Activated T-cell treated with anti-CD3 and anti-CD28 coated beads, Interleukin-2, amount 50 U/mL, for 48 hours (primary cell): ENCODE data around the gene KRT85.

Source experiments
- DNase-seq, 2 experiments: peaks; one replicate each; pipeline ENCODE4 v3.0.0-alpha.2; 2020

Gene KRT85

DNA sequence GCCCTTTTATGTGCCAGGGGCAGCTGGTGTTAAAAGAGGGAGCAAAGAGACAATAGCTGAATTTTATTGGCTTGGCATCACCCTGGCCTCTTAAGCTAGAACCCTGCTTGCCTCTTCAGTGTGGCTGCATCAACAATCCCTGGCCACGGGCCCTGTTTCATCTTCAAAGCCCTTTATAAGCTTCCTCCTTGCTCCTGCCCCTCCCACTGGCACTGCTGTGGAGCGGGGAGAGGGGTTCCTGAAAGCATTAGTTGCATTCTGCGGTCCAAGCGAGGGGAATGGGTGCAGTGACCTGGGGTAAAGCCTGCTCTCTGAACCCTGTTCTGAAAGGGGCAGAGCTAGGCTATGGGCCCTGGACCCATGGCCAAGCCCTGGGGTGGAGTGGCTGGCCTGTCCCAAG is 45.9 kb downstream of the KRT85 start:
- DNase-seq = no peak

DNA sequence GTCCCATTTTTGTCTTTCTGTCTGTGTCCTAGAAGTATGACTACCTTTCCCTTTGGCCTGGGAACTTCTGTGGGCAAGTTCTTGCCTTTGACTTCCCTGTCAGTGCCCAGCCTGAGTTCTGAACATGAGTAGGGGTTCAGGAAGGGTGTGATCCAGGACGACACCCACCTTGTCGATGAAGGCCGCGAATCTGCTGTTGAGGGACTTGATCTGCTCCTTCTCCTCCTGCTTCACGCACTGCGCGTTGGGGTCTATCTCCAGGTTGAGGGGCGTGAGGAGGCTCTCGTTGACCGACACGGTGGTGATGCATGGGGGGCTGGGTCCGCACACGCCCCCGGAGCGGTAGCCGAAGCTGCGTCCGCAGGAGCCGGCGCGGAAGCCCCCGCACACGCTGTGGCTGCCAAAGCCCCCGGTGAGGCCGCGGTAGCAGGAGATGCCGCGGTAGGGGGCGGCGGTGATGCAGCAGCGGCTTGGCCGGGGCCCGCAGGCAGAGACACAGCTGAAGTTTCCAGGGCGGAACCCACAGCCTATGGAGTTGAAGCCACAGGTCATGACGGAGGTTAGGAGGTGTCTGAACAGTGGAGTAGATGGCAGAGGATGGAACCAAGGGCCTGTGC is 46.4 kb downstream of the KRT85 start, which contains the start of gene KRT83:
Gene KRT83, minus strand, starts transcription at position 615 of the 617 bp plus-strand sequence. Its CDS starts 63 bp downstream, at position 552.
- no peak for DNase-seq

- no peak for DNase-seq
Observed at GRCh38 chr12:52319097-52319496, 48.2 kb downstream of the KRT85 start.

DNA sequence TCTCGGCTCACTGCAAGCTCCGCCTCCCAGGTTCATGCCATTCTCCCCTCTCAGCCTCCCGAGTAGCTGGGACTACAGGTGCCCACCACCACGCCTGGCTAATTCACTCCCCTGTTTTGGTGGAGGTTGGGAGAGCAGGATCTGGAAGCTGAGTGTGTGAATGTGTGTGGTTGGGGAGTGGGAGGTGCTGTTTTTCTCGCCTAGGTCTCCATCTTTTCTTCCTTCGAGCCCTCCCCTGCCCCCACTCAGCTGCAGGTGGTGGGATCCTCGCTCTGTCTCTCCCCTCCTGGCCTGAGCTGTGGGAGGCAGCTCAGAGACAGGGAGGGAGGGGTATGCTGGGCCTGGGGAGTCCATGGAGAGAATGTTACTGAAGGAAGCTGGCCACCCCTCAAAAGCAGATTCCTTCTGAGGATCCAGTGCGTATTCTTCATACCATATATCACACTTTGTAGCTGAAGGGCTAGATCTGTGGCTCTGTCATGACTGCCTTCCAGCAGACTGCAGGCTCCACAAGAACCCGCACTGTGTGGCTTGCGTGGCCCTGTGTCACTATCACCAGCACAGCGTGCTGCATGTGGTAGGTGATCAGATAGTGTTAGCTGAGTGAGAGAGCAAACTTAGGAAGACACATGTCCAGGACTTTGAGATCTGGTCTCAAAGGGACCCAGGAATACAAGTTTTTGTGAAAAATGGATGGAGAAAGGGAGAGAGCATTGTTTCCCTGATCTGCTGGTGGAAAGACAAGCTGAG is 48.9 kb downstream of the KRT85 start:
- no peak for DNase-seq

DNA sequence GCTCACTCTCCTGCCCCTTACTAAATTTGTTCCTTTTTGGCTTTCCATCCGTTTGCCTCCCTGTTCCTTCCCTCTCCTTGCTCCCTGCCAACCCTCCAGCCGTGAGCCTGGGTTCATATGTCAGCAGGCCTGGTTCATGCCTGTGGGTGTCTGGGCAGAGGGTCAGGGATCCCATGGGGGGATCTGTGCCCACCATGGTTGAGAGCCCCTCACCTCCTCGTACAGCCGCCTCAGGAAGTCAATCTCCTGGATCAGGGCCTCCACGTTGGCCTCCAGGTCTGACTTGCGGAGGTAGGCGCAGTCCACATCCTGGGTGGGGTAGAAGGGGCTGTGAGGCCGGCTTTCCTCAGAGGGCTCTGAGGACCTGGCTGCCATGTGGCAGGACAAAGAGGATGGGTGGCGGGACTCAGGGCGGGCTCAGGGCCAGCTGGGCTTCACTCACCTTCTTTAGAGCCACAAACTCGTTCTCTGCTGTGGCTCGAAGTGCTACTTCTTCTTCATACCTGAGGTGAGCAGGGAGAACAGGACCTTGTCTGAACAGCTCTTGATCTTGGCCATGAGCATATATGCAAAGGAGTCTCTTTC is 49.7 kb downstream of the KRT85 start:
- DNase-seq = peak in 1 of 2 experiments; percentile 3

- peak in 1 of 2 experiments; percentile 10 for DNase-seq
Observed at GRCh38 chr12:52316701-52317100, 50.6 kb downstream of the KRT85 start.

DNA sequence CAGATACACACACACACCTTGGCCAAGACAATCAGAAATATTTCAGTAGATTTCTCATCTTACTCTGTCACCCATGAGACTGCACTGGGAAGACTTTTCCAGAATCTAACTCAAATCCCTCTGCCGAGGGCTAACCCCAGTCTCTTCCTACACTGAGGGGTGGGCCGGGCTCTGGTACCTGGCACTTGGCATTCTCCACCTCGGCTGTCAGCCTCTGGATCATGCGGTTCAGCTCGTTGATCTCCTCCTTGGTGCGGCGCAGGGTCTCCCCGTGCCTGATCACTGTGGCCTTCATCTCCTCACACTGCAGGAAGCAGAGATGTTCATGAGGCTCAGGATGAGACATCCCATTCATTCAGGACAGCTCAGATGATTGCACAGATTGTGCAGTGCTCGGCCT is 51.0 kb downstream of the KRT85 start:
- DNase-seq = peak in 1 of 2 experiments; percentile 13

- peak; percentile 56 to 63 for DNase-seq
Observed at GRCh38 chr12:52315721-52316120, 51.6 kb downstream of the KRT85 start.

DNA sequence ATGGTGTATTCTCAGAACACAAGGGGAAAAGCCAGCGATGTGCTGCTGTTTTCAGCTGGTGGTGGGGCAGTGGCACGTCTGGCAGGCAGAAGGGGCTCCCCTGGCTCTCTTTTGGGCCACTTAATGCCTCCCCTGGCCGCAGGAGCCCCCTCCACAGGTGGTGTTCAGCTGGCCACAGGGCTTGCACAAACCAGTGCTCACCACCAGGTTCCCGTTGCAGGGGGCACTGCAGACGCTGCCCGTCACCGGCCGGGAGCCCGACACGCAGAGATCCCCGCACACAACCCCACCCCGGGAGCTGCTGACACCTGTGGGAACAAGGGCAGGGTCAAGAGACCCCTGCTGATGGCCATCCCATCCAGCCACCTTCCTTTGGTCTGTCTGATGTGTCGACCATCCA is 52.8 kb downstream of the KRT85 start:
- DNase-seq = no peak

GRCh38 chr12:52313926-52314325 is 53.4 kb downstream of the KRT85 start:
- no peak for DNase-seq

- no peak for DNase-seq
Observed at GRCh38 chr12:52313461-52313860, 53.8 kb downstream of the KRT85 start.

GRCh38 chr12:52312086-52312485 is 55.2 kb downstream of the KRT85 start:
- no peak for DNase-seq

DNA sequence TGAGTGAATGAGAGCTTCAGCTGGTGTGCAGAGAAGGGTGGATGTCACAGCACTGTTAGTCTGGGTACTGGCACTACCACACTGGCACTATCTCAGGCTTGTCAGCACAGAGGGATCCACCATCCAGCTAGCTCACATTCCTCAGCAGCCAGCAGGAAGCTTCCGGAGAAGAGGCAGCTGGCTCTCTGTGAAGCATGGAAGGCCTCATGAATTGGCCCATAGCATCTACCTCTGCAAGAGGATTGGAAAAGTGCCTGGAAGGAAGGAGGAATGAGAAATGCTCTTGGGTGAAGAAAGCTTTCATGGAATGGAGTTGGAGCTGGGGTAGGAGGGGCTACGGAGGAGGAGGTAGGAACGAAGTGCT is 56.0 kb downstream of the KRT85 start:
- no peak for DNase-seq

- DNase-seq = no peak
Observed at GRCh38 chr12:52310622-52311284, 56.5 kb downstream of the KRT85 start.
